Loucy (cell line): ENCODE measurements around the gene GGACT.
A peak's percentile ranks its signal among the peaks of the same experiment; 100 is the strongest.

ENCODE experiments used
- H2AFZ ChIP-seq: fragments of 200-600 bp; sonication (generic); 2 replicates; pipeline ENCODE4 v1.6.0; 2016; ENCODE audit warnings: antibody characterized with exemption, mild to moderate bottlenecking, low read length, moderate library complexity
- H3F3A ChIP-seq: fragments of 200-600 bp; 2 replicates; pipeline ENCODE4 v1.6.0; 2016; ENCODE audit warnings: antibody characterized with exemption, low read depth, mild to moderate bottlenecking
- H3K27me3 ChIP-seq: fragments of 200-600 bp; sonication (generic); 2 replicates; pipeline ENCODE4 v1.6.1; 2014; ENCODE audit warnings: low read length, mild to moderate bottlenecking; ENCODE audit not compliant: insufficient read depth, poor library complexity, severe bottlenecking
- H3K36me3 ChIP-seq: fragments of 200-600 bp; sonication (generic); 2 replicates; pipeline ENCODE4 v1.6.1; 2016; ENCODE audit warnings: low read length; ENCODE audit not compliant: insufficient read depth
- H3K4me1 ChIP-seq: fragments of 200-600 bp; sonication (generic); 2 replicates; pipeline ENCODE4 v1.5.1; 2014; ENCODE audit warnings: low read length, mild to moderate bottlenecking; ENCODE audit not compliant: insufficient read depth, poor library complexity, severe bottlenecking
- H3K4me2 ChIP-seq: fragments of 200-600 bp; sonication (generic); 2 replicates; pipeline ENCODE4 v1.6.0; 2014; ENCODE audit warnings: antibody characterized with exemption, low read length, low read depth, mild to moderate bottlenecking; ENCODE audit not compliant: poor library complexity, severe bottlenecking
- H3K4me3 ChIP-seq: fragments of 200-600 bp; sonication (generic); 2 replicates; pipeline ENCODE4 v1.5.1; 2014; ENCODE audit warnings: low read length, mild to moderate bottlenecking, mixed read lengths; ENCODE audit not compliant: poor library complexity, severe bottlenecking
- H3K79me2 ChIP-seq: fragments of 200-600 bp; sonication (generic); 2 replicates; pipeline ENCODE4 v1.6.1; 2014; ENCODE audit warnings: low read length; ENCODE audit not compliant: insufficient read depth
- H3K9ac ChIP-seq: fragments of 200-600 bp; sonication (generic); 2 replicates; pipeline ENCODE4 v1.6.0; 2014; ENCODE audit warnings: mild to moderate bottlenecking, low read depth, low read length, moderate library complexity; ENCODE audit not compliant: poor library complexity, severe bottlenecking
- H3K9me2 ChIP-seq: fragments of 200-600 bp; sonication (generic); replicated peaks from 2 replicates; pipeline ENCODE4 v1.6.1; 2016; ENCODE audit warnings: low read depth, low read length, mixed read lengths
- H3K9me3 ChIP-seq: fragments of 200-600 bp; sonication (generic); 2 replicates; pipeline ENCODE4 v1.6.1; 2014; ENCODE audit warnings: mild to moderate bottlenecking, antibody characterized with exemption, low read length, low read depth; ENCODE audit not compliant: insufficient read depth
- H4K20me1 ChIP-seq: fragments of 200-600 bp; sonication (generic); 2 replicates; pipeline ENCODE4 v1.6.0; 2014; ENCODE audit warnings: antibody characterized with exemption, low read length, mild to moderate bottlenecking; ENCODE audit not compliant: insufficient read depth, poor library complexity, severe bottlenecking
- EZH2phosphoT487 ChIP-seq: fragments of 200-600 bp; IDR thresholded peaks from 2 replicates; pipeline ENCODE4 v1.6.1; 2018; ENCODE audit warnings: antibody characterized with exemption, mild to moderate bottlenecking, moderate library complexity, borderline replicate concordance
- TF ChIP-seq, protein P1 (sequence below): fragments of 200-600 bp; sonication (generic); conservative IDR thresholded peaks from 2 replicates; pipeline ENCODE4 v1.5.1; 2014; ENCODE audit warnings: mild to moderate bottlenecking, antibody characterized with exemption, low read length

GGACT gene

DNA sequence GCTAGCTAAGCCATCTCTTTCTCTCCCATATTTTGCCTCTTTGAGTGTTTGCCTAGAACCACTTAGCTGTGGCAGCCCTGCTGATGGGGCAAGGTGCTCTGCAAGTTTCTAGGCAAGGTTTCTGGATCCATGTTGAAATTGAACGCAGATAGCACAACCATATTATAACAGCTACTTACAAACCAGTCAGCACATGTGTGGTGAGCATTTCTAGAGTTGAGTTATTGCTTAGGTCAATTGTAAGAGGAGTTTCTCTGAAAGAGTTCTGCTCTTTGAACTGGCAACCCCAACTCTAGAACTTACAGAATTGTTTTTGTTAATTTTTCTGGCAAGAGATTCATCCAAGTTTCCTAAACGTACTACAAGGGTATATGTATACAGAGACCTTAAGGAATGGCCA is 103.3 kb downstream of the GGACT start:
- Histone ChIP-seq H3K9me3 (no peaks in the 10 kb centered on the region), H3K9me2 (no peaks in the 10 kb centered on the region), H3K27me3 (no peaks in the 10 kb centered on the region), H3K4me1 (peaks cover 38% of the 10 kb centered on the region), H4K20me1 (no peaks in the 10 kb centered on the region), H2AFZ (no peak overlapping the region), H3K4me2 (peak overlapping the region; percentile 84), H3F3A (peaks cover 12% of the 10 kb centered on the region), H3K4me3 (peak overlapping the region; percentile 69), H3K79me2 (no peaks in the 10 kb centered on the region), H3K36me3 (no peaks in the 10 kb centered on the region), H3K9ac (peak overlapping the region; percentile 66)
- TF ChIP-seq EZH2phosphoT487 = no peak
- TF ChIP-seq, protein P1, sequence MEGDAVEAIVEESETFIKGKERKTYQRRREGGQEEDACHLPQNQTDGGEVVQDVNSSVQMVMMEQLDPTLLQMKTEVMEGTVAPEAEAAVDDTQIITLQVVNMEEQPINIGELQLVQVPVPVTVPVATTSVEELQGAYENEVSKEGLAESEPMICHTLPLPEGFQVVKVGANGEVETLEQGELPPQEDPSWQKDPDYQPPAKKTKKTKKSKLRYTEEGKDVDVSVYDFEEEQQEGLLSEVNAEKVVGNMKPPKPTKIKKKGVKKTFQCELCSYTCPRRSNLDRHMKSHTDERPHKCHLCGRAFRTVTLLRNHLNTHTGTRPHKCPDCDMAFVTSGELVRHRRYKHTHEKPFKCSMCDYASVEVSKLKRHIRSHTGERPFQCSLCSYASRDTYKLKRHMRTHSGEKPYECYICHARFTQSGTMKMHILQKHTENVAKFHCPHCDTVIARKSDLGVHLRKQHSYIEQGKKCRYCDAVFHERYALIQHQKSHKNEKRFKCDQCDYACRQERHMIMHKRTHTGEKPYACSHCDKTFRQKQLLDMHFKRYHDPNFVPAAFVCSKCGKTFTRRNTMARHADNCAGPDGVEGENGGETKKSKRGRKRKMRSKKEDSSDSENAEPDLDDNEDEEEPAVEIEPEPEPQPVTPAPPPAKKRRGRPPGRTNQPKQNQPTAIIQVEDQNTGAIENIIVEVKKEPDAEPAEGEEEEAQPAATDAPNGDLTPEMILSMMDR = no peak

DNA sequence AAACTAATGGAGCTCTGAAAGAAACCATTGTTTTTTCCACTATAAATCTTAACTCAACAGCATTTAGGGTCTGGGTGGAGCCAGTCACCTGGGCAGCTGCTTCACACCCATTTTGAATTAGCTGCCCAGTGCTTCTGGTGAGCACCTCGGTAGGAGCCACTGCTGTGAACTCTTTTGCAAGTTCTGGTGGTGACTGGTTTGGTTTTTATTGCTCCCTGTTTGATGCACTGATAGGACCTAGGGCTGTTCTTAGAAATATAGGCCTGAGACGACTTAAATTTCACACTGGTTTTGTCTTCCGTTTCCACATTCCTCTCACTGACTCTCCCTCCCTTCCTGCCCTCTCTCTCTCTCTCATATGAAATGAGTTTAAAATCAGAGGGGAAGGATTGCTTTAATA is 103.9 kb downstream of the GGACT start:
- Histone ChIP-seq H3K9me2 (no peaks in the 10 kb centered on the region), H3K36me3 (no peaks in the 10 kb centered on the region), H3K79me2 (no peaks in the 10 kb centered on the region), H3K4me2 (peak overlapping the region; percentile 84), H3K4me1 (peaks cover 38% of the 10 kb centered on the region), H2AFZ (peak overlapping the region; percentile 24), H3K27me3 (no peaks in the 10 kb centered on the region), H3F3A (peaks cover 12% of the 10 kb centered on the region), H4K20me1 (no peaks in the 10 kb centered on the region), H3K9ac (peak overlapping the region; percentile 66), H3K9me3 (no peaks in the 10 kb centered on the region), H3K4me3 (peak overlapping the region; percentile 69)
- TF ChIP-seq, protein P1 = no peak
- TF ChIP-seq EZH2phosphoT487 = no peak

DNA sequence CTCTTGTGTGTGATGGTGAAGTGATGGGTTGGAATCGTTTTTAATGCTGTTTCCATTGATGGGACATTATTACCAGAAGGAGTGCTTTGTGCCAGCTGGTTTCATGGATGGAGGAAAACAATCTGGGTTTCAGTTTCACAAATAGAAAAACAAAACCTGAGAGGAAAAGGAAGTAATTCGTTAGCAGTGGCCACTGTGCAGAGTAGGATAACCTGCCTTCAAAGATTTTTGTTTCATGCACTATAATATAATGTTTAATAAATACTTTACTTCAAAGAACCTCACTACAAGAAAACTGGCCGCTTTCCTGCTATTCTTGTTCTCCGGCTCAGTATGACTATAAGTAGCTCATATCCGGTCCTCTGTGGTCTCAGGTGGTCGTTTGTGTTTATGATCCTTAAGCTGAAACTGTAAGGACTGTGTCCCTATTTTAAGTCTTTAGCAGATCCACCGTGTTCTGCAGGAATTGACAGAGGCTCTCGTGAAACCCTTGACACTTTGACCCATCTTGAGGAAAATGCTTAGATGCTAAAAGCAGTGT is 104.7 kb downstream of the GGACT start:
- no peaks in the 10 kb centered on the region for H4K20me1 ChIP-seq
- peaks cover 38% of the 10 kb centered on the region for H3K4me1 ChIP-seq
- no peaks in the 10 kb centered on the region for H3K79me2 ChIP-seq
- peak overlapping the region; percentile 24; the same call in 1 of the 2 replicates for H2AFZ ChIP-seq
- TF ChIP-seq, protein P1 = no peak
- TF ChIP-seq EZH2phosphoT487 = no peak
- H3K27me3 ChIP-seq = no peaks in the 10 kb centered on the region
- no peaks in the 10 kb centered on the region for H3K9me2 ChIP-seq
- peak overlapping the region; percentile 66 for H3K9ac ChIP-seq
- H3K9me3 ChIP-seq = no peaks in the 10 kb centered on the region
- peak overlapping the region; percentile 69 for H3K4me3 ChIP-seq
- peak overlapping the region; percentile 84 for H3K4me2 ChIP-seq
- peaks cover 12% of the 10 kb centered on the region for H3F3A ChIP-seq
- H3K36me3 ChIP-seq = no peaks in the 10 kb centered on the region
